H1 (cell line): ENCODE measurements around the gene VPS72. TPM values are rescaled to one million over a fixed set of nuclear protein-coding genes. Genes with fewer than 3 reads are reported as not detected.

Experiments used
- BACH1 ChIP-seq: IDR thresholded peaks from 2 replicates; pipeline ENCODE4 v1.6.1; 2012; ENCODE audit warnings: low read length, improper control_type of control experiment
- CTBP2 ChIP-seq: IDR thresholded peaks from 2 replicates; pipeline ENCODE4 v1.7.0; 2011; ENCODE audit warnings: borderline replicate concordance, mild to moderate bottlenecking, moderate library complexity, mixed read lengths, low read length; ENCODE audit not compliant: insufficient read depth, insufficient read length
- EP300 ChIP-seq, 2 experiments: IDR thresholded peaks; 1 replicate in 1 of 2; 2 replicates in 1 of 2; pipeline ENCODE4 v1.6.1; 2011 to 2012; ENCODE audit warnings: low read depth in 2 of 2, low read length in 2 of 2, mild to moderate bottlenecking in 2 of 2, borderline replicate concordance in 1 of 2, inconsistent platforms in 1 of 2, moderate library complexity in 1 of 2
- FOSL1 ChIP-seq: IDR thresholded peaks from 2 replicates; pipeline ENCODE4 v1.6.1; 2011; ENCODE audit warnings: mild to moderate bottlenecking, low read depth, low read length, moderate library complexity; ENCODE audit not compliant: insufficient read depth
- GABPA ChIP-seq: IDR thresholded peaks from 2 replicates; pipeline ENCODE4 v1.6.1; 2011; ENCODE audit warnings: mild to moderate bottlenecking, low read length, moderate library complexity, borderline replicate concordance; ENCODE audit not compliant: insufficient read depth
- POLR2A ChIP-seq, 2 experiments: IDR thresholded peaks; 1 replicate in 1 of 2; 2 replicates in 1 of 2; pipeline ENCODE4 v1.6.1; 2011; ENCODE audit warnings: low read depth in 2 of 2, low read length in 2 of 2, mild to moderate bottlenecking in 2 of 2; ENCODE audit errors: control extremely low read depth in 1 of 2
- RNF2 ChIP-seq: fragments of 200-900, 300-1000 bp; sonication (generic); IDR thresholded peaks from 2 replicates; pipeline ENCODE4 v1.7.1; 2016; ENCODE audit warnings: borderline replicate concordance, low read depth, mild to moderate bottlenecking, antibody characterized with exemption, low read length; ENCODE audit not compliant: poor library complexity, severe bottlenecking; ENCODE audit errors: missing control alignments
- SP2 ChIP-seq: IDR thresholded peaks from 2 replicates; pipeline ENCODE4 v1.6.1; 2012; ENCODE audit warnings: mild to moderate bottlenecking, low read length, inconsistent platforms
- polyA plus RNA-seq, 7 experiments: library from polyadenylated mRNA; depleted of rRNA in 3 of 7; stranded (reverse) in 5 of 7; unstranded in 2 of 7; fragments of >200 nt in 5 of 7; fragments of 200-250 nt in 2 of 7; gene quantifications; 1 replicate in 5 of 7; 2 replicates in 1 of 7; 4 replicates in 1 of 7; pipeline versions ENCODE4 v1.2.1 to v1.2.3, GENCODE V29; 2011 to 2013; ENCODE audit warnings: missing spikeins in 2 of 7, mixed read lengths in 2 of 7
- total RNA-seq: library from RNA; stranded (reverse); fragmentation: NEBNext Ultra II Directional; extraction: Animal tissue kit (Norgen Biotek cat#: 25700); gene quantifications from 2 replicates; pipeline ENCODE4 v1.2.1, GENCODE V29; 2021
- TF ChIP-seq, protein P1 (sequence below): fragments of 300-600 bp; sonication (generic); IDR thresholded peaks from 2 replicates; pipeline ENCODE4 v1.7.1; 2012; ENCODE audit warnings: low read length, moderate library complexity, mild to moderate bottlenecking, inconsistent platforms; ENCODE audit not compliant: insufficient replicate concordance
- TF ChIP-seq, protein P2 (sequence below): IDR thresholded peaks from 2 replicates; pipeline ENCODE4 v1.6.1; 2012; ENCODE audit warnings: inconsistent platforms

VPS72 gene
- total and polyA plus RNA-seq, 2 of the 8 experiments (the other 6 are each of a cell fraction or from before 2014, with no cell fraction given) = 86.6 to 121 TPM

DNA sequence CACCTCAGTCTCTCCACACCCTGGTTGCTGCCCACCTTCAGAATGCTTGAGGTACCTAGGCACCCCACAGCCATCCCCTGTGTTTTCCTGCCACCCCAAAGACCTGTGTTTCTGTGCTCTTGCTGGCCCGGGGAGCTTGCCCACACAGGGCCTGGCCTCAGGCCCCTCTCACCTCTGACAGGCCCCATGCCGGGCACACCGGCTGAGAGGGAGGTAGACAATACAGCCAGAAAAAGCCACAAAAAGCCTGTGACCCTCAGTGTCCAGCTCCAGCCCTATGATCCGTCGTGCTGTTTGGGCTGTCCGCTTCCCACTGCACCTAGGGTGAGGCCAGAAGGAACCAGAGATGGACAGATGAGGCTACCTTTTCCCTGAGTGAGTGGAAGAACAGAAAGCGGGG is 55.0 kb downstream of the VPS72 start (continued):
- TF ChIP-seq, protein P1, sequence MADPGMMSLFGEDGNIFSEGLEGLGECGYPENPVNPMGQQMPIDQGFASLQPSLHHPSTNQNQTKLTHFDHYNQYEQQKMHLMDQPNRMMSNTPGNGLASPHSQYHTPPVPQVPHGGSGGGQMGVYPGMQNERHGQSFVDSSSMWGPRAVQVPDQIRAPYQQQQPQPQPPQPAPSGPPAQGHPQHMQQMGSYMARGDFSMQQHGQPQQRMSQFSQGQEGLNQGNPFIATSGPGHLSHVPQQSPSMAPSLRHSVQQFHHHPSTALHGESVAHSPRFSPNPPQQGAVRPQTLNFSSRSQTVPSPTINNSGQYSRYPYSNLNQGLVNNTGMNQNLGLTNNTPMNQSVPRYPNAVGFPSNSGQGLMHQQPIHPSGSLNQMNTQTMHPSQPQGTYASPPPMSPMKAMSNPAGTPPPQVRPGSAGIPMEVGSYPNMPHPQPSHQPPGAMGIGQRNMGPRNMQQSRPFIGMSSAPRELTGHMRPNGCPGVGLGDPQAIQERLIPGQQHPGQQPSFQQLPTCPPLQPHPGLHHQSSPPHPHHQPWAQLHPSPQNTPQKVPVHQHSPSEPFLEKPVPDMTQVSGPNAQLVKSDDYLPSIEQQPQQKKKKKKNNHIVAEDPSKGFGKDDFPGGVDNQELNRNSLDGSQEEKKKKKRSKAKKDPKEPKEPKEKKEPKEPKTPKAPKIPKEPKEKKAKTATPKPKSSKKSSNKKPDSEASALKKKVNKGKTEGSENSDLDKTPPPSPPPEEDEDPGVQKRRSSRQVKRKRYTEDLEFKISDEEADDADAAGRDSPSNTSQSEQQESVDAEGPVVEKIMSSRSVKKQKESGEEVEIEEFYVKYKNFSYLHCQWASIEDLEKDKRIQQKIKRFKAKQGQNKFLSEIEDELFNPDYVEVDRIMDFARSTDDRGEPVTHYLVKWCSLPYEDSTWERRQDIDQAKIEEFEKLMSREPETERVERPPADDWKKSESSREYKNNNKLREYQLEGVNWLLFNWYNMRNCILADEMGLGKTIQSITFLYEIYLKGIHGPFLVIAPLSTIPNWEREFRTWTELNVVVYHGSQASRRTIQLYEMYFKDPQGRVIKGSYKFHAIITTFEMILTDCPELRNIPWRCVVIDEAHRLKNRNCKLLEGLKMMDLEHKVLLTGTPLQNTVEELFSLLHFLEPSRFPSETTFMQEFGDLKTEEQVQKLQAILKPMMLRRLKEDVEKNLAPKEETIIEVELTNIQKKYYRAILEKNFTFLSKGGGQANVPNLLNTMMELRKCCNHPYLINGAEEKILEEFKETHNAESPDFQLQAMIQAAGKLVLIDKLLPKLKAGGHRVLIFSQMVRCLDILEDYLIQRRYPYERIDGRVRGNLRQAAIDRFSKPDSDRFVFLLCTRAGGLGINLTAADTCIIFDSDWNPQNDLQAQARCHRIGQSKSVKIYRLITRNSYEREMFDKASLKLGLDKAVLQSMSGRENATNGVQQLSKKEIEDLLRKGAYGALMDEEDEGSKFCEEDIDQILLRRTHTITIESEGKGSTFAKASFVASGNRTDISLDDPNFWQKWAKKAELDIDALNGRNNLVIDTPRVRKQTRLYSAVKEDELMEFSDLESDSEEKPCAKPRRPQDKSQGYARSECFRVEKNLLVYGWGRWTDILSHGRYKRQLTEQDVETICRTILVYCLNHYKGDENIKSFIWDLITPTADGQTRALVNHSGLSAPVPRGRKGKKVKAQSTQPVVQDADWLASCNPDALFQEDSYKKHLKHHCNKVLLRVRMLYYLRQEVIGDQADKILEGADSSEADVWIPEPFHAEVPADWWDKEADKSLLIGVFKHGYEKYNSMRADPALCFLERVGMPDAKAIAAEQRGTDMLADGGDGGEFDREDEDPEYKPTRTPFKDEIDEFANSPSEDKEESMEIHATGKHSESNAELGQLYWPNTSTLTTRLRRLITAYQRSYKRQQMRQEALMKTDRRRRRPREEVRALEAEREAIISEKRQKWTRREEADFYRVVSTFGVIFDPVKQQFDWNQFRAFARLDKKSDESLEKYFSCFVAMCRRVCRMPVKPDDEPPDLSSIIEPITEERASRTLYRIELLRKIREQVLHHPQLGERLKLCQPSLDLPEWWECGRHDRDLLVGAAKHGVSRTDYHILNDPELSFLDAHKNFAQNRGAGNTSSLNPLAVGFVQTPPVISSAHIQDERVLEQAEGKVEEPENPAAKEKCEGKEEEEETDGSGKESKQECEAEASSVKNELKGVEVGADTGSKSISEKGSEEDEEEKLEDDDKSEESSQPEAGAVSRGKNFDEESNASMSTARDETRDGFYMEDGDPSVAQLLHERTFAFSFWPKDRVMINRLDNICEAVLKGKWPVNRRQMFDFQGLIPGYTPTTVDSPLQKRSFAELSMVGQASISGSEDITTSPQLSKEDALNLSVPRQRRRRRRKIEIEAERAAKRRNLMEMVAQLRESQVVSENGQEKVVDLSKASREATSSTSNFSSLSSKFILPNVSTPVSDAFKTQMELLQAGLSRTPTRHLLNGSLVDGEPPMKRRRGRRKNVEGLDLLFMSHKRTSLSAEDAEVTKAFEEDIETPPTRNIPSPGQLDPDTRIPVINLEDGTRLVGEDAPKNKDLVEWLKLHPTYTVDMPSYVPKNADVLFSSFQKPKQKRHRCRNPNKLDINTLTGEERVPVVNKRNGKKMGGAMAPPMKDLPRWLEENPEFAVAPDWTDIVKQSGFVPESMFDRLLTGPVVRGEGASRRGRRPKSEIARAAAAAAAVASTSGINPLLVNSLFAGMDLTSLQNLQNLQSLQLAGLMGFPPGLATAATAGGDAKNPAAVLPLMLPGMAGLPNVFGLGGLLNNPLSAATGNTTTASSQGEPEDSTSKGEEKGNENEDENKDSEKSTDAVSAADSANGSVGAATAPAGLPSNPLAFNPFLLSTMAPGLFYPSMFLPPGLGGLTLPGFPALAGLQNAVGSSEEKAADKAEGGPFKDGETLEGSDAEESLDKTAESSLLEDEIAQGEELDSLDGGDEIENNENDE = no peak
- TF ChIP-seq BACH1 (no peak), RNF2 (no peak), GABPA (no peak), FOSL1 (no peak), CTBP2 (no peak), POLR2A (IDR thresholded peaks at IDR 0.05; ENCODE audit: control extremely low read depth in 1 of 2, low read depth in 2 of 2, low read length in 2 of 2) (no peak), EP300 (IDR thresholded peaks at IDR 0.05; ENCODE audit: borderline replicate concordance in 1 of 2, low read depth in 2 of 2, low read length in 2 of 2) (no peak), SP2 (no peak)
- TF ChIP-seq, protein P2, sequence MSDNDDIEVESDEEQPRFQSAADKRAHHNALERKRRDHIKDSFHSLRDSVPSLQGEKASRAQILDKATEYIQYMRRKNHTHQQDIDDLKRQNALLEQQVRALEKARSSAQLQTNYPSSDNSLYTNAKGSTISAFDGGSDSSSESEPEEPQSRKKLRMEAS = no peak
